ENCODE data around the gene AKIRIN1.
"Not testable (repeated sequence)": the region's sequence is repeated elsewhere in the genome, so short reads cannot be mapped to it uniquely, and the experiment has no call there.

Gene AKIRIN1

DNA sequence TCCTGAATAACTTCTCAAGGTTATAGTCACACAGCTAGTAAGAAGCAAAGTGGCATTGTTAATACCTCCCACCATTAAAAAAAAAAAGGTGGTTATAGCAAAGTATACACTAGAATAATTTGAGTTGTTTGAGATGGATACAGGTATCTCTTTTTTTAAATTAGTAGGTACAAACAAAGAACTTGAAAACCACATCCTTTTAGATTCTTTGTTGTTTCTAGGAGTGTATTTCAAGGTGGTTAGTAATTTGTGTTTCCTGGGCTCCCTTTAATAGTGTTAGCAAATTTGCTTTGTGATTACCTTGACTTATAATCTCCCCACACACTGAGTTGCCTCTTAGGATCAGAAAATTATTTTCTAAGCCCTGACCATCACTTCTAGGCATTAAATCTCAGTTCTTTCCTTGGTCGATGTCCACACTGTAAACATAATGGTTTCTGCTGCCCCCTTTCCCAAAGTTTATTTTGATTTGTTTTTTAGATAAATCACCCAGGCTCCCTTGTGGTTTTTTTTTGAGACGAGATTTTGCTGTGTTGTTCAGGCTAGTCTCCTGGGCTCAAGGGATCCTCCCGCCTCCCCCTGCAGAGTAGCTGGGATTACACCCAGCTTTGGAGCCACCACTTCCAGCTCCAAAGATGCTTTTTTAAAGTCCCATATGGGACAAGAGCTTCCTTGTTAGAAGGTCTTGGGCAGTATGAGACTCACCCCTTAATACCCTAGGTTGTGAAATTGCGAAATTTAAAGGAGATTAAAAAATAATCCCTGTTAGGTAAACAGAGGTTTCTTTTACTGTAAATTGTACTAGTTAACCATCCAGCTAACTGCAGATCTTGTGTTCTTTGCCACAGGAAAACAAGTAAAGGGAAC lies 6.2 kb downstream of the AKIRIN1 start:
- DNase-seq = peak; percentile 78

DNA sequence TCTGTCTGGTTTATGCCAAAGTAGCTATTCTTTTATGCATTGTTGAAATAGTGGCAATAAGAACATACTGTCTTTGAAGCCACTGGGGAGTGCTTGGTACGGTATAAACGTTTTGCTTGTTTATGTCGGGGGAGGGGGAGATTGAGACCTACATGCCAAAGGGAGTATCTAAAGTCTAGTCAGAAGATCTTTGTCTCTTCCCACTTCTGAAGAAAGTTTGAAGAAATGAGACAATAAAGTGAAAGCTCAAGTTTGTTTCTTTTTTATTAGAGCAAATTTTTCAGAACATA lies 6.8 kb downstream of the AKIRIN1 start:
- DNase-seq = peak; percentile 45

DNA sequence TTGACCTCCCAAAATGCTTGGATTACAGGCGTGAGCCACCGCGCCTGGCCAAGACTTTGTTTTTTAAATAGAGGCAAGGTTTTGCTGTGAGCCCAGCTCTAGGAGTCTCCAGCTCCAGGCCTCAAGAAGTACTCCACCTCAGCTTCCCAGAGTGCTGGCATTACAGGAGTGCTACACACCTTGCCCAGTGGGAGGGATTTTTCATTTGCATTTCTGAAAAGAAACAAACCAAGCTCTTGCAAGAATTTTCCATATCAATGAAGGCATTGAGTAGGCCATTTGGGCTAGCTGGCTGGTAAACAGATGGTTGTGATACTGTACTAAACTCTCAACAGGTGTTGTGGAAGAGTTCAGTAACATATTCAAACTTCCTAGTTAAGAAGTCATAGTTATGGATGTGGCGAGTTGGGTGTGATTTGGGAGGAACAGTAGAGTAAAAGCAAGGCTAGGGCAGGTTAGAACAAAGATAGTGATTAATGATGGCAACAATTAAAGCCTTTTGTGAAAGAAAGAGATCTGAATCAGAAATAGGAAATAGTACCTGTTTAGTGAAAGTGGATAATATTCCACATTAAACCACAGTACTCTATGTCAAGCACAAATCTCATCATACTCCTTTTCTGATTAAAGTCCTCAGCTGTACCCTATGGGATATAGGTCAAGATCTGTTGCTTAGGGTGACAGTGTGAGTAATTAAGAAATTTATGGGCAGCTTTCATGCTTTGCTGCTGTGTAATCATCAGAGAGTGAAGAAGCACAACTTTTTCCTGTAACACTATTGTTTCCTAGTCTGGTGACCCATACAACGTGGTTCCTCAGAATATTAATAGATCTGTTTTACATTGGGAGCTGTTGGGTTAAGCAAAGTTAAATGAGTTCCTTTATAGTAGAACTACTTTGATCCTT lies 10.7 kb downstream of the AKIRIN1 start:
- no peak for DNase-seq

DNA sequence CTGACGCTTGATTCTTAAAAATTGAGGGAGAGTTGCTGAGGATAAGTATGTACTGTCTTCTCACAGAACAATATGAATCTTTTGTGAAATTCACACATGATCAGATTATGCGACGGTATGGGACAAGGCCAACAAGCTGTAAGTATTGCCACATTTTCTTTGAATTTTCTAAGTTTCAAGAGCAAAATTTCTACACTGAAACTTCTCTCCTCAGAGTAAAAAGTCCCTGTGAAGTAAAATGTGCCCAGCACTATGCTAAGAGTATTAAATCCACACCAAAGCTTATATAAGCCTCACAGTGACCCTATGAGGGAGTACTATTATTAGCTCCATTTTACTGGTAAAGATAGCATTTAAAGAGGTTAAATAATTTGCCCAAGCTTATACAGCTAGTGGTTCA lies 12.2 kb downstream of the AKIRIN1 start:
- no peak for DNase-seq

DNA sequence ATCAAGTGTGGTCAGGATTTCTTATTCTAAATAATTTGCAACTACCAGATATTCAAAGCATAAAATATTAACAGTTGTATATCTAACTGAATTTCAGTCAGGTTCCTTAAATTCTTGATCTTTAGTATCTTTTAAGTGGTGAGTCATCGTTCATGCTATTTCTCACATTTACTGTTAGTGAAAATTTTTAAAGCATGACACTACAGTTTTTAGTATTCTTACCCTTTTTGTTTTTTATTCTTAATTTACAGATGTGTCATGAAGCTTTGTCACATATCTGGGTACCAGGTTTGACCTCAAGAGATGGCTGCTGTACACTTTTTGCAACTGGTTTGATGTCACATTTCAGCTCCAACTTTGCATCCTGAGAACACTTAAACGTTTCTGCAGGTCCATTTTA lies 12.7 kb downstream of the AKIRIN1 start:
- DNase-seq = no peak

DNA sequence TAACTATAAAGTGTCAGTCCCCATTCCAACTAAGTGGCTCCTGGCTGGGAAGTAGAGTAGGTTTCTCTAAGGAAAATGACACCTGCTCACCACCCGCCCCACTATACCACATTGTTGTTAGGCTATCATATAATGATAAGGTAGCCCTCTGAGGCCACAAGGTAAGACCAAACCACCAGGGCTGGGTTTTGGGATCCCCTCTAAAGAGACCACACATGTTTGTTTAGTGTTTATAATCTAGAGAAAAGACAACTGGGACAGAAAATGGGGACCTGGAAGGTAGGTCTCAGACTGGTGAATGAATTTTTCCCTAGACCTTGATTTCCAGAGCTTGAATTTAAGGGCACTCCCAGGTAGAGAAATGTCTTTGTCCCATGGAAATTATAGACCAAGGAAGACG lies 15.2 kb downstream of the AKIRIN1 start:
- no peak for DNase-seq

DNA sequence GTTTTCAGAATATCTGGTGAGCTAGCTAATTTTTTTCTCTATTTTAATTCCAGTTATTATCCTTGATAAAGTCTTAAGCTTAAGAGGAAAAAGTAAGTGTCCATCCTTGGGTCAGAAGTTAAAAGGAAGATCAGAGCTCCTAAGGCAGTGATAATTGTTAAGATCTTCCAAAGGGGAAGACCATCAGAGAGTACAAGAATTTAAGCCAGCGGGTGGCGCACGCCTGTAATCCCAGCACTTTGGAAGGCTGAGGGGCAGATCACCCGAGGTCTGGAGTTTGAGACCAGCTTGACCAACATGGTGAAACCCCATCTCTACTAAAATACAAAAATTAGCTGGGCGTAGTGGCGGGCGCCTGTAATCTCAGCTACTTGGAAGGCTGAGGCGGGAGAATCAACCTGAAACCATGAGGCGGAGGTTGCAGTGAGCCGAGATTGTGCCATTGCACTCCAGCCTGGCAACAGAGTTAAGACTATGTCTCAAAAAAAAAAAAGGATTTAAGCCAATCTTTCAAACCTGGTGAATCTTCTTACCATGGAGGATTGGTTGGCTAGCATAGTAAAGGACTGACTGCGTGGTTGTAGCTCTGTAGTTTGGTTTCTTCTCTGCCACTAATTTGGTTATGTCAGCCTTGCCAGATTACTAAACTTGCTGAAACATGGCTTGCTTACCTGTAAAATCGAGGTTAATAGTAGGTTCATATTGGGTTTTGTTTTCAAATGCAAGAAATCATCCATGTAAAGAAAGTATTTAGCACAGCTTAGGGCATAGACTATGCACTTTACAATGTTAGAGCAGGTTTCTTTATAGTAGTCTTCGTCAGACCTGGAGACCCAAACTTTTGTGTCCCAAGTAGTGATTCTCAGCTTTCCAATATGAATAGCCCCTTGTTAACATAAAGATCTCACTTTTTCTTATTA lies 15.9 kb downstream of the AKIRIN1 start:
- DNase-seq = no peak

DNA sequence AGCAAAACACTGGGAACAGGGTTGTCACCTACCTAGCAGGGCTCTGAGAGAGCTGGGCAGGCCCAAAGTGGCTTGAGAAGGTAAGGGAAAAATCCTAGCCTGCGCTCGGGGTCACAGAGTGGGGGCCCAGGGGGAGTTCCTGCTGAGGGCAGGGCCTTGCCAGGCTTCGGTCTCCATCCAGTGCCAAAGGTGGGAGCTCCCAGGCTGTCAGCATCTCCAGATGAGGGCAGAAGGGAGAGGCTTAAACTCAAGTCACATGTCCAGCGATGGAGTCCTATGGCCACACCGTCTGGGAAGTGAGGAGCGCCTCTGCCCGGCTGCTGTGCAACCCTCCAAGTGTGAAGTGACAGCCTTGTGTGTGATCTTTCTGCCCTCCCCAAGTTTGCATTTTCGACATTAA lies 23.9 kb downstream of the AKIRIN1 start:
- peak; percentile 14 for DNase-seq

DNA sequence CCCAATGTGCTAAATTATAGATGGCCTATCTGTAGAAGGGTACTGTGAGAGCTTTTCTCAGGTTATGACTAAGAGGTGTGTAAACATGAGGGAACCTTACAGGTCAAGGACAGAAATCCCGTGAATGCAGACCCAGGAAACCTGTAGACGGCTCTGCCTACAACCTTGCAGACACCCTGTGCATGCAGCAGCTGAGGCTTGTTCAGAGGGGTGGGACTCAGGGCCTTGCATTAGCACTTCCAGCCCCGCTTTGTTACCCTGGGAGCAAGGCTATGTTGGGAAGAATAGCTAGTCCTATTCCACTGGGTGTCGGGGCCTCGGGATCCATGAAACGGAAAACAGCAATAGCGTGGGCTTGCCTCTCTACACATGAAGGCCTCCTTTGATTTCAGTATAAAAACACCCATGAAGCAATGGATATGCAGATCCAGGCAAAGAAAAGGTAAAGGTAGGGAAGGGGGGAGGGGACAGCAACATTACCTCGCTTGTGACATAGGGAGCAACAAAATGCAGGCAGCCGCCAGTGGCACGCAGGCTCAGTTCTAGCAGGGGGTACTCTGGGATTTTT lies 25.6 kb downstream of the AKIRIN1 start:
- DNase-seq = no peak

DNA sequence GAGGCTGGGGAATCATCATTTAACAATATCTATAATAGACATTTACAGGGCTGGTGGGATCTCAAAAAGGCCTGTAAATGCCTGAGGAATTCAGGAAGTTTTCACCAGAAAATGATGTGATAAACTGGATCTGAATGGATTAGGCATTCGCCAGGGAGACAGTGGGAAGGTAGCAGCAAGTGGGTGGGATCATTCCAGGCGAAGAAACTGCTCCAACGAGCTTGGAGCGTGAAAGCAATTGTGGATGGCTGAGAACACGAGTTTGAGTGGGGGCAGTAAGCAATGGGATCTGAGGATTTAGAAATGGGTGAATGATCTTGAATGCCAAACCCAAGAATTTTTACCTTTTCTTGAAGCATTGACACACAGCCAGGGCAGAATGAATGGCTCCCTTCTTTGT lies 26.2 kb downstream of the AKIRIN1 start:
- DNase-seq = no peak

DNA sequence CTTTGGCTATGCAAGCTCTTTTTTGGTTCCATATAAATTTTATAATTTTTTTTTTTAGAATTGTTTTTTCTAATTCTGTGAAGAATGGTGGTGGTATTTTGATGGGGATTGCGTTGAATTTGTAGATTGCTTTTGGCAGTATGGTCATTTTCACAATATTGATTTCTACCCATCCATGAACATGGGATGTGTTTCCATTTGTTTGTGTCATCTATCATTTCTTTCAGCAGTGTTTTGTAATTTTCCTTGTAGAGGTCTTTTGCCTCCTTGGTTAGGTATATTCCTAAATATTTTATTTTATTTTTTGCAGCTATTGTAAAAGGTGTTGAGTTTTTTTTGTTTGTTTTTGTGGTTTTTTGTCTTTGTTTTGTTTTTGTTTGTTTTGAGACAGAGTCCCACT lies 29.4 kb downstream of the AKIRIN1 start:
- not testable (repeated sequence) for DNase-seq

DNA sequence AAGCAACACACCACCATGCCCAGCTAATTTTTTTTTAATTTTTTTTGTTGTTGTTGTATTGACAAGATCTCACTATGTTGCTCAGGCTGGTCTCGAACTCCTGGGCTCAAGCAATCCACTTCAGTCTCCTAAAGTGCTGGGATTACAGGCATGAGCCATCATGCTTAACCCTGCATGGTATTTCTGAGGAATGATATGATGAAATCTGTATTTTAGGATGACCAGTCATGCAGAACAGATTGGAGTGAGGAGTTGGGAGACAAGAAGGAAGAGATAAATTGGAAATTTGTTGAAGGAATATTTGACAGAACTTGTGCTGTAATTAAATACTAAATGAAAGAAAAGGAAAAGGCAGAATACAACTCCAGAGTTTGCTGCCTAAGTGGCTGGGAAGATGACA lies 30.4 kb downstream of the AKIRIN1 start:
- DNase-seq = no peak

DNA sequence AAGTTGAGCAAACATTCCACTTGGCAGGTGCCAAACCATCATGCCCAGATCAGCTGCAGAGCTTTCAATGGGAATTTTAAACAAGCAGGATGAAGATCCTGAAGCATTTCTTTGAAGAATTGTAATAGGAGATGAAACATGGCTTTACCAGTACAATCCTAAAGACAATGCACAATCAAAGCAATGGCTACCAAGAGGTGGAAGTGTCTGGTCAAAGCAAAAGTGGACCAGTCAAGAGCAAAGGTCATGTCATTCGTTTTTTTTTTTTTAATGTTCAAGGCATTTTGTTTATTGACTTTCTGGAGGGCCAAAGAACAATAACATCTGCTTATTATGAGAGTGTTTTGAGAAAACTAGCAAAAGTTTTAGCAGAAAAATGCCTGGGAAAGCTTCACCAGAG lies 32.1 kb downstream of the AKIRIN1 start:
- no peak for DNase-seq

DNA sequence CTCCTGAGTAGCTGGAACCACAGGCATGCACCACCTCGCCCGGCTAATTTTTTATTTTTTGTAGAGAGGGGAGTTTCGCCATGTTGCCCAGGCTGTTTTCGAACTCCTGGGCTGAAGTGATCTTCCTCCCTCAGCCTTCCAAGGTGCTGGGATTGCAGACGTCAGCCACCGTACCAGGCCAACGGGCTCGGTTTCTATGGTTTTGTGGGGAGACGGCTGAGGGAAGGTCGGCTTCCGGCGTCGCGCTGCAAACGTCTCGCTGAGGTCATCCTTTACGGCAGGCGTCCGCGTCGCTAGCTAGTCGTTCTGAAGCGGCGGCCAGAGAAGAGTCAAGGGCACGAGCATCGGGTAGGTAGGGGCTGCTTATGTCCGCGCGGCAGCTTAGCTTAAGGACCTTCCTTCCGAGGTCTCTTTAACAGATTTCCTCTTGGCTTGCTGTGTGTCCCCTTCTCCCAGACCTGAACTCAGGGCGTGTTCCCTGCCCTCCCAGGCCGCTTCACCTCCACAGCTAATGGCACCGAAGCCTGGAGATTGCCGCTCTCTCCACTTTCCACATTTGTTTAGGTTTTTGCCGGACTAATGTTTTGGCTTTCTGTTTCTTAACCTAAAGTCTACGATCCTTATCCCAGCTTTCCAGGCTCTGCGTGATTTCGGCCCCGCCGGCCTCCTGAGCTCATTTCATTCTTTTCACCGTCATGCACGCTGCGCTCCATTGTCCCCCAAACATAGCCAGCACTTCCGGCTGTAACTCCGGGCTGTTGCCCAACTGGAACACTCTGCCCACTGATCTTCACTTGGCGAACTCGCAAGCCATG lies 35.2 kb downstream of the AKIRIN1 start, which contains the start of gene NDUFS5:
TSS of gene NDUFS5 (plus strand) at position 300 of the 815 bp plus-strand sequence. CDS start 2,375 bp downstream, outside the sequence.
- DNase-seq = peak; percentile 95

DNA sequence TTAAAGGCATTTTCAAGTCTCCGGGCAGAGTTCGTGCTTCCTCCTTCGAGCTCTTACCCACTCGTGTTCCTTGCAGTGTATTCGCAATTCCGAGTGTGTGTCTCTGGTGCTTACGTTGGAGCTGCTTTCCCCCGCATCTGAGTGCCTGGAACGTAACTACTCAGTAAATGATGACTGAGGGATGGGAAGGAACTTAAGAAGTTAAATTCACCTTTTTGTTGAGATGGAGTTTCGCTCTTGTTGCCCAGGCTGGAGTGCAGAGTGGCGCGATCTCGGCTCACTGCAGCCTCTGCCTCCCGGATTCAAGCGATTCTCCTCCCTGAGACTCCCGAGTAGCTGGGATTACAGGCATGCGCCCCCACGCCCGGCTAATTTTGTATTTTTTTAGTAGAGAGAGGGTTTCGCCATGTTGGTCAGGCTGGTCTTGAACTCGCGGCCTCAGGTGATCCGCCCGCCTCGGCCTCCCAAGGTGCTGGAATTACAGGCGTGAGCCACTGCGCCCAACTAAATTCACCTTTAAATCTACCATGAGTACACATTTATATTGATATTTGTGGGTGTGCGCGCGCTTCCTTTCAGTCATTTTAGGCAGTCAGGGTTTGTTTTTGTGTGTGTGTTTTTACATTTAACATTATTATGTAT lies 35.9 kb downstream of the AKIRIN1 start:
- no peak for DNase-seq

DNA sequence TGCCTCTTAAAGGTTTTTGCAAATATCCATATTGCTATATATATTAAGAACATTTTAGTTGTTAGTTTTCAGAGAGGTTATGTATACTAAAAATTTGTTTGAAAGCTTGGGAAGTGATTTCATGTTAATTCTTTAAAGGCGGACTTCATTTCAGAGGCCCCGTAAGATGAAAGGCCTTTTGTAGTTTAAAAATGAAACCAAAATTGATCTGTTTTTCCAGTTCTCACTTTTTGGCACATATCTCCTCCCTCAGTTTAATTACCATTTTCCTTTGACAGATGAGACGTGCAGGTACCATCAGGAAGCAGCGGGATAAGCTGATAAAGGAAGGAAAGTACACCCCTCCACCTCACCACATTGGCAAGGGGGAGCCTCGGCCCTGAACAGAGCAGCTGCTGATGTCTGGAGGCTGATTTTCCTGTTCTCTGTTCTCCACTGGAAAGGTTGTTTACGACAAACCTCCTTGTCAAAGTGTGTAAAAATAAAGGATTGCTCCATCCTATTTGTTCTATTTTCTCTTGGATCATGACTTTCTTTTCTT lies 43.1 kb downstream of the AKIRIN1 start:
- no peak for DNase-seq

DNA sequence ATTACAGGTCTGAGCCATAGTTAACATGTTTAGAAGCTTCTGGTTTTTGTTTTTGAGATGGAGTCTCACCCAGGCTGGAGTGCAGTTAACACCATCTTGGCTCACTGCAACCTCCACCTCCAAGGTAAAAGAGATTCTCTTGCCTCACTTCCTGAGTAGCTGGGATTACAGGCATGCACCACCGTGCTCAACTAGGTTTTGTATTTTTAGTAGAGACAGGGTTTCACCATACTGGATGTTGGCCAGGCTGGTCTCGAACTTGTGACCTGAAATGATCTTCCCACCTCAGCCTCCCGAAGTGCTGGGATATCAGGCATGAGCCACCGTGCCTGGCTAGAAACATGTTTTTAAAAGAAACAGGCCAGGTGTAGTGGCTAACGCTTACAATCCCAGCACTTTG lies 45.6 kb downstream of the AKIRIN1 start:
- no peak for DNase-seq

DNA sequence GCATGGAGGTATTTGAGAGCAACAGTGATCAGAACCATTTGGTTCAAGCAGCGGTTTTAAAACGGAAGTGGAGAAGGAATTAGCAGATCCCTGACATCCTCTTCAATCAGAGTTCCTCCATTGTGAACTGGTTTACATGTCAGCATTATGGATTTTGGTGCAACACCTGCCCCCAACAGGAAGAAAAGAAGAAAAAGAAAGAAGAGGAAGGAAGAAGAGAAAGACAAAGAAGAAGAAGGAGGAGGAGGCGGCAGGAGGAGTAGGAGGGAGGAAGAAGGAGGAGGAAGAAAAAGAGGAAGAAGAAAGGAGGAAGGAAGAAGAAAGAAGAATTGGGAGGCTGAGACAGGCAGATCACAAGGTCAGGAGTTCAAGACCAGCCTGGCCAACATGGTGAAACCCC lies 52.4 kb downstream of the AKIRIN1 start:
- DNase-seq = no peak

DNA sequence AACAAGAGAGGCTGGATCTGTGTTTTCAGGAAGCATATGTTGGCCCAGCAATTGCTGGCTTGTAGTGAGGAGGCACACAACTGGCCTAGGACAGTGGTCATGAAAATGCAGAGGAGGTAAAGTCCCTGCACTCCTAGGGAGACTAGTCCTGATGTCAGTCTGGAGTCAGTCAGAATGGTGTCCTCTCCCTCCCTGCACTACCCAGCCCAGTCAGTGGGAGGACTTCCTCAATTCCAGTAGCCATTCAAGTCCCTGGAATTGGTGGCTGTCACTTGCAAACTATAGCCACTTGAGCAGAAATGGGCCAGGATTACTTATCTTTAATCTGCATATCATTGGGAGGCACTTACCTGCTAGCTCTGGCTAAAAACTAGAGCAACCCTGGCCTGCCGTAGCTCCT lies 53.7 kb downstream of the AKIRIN1 start:
- DNase-seq = no peak

DNA sequence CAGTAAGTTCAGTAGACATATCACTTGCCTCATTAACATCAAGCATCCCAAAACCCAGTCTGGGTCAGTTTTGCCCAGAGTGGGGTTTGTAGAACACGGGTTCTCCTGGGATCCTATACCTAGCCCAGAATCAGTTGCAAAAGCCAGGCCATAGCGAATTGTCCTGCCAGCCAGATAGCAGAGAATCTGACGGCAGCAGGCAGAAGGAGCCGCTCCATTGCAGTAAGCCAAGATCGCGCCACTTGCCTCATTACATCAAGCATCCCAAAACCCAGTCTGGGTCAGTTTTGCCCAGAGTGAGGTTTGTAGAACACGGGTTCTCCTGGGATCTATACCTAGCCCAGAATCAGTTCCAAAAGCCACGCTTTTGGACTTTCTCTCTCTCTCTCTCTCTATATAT lies 54.2 kb downstream of the AKIRIN1 start:
- DNase-seq = no peak

Measured in NCI-H82 (cell line).